ENCODE measurements around the gene TMEM134. TPM values are rescaled to one million over a fixed set of nuclear protein-coding genes. Genes with fewer than 3 reads are reported as not detected.

The TMEM134 gene
- total and polyA plus RNA-seq, 2 of the 4 experiments (the other 2 are of a cell fraction) = 12.5 to 55.0 TPM

- Histone ChIP-seq H3K14ac (replicated peaks; ENCODE audit: low read depth, low read length) (no peak overlapping the region), H2AK9ac (replicated peaks; ENCODE audit: low read depth, low read length, poor library complexity) (peak overlapping the region; percentile 76), H3K4me1 (ENCODE audit: control insufficient read depth, insufficient read depth, low read length) (peaks cover 5% of the 10 kb centered on the region; the same call in 1 of the 2 replicates), H3K4ac (ENCODE audit: low read depth, low read length) (no peak overlapping the region), H3K9me3 (ENCODE audit: control insufficient read depth, insufficient read depth, low read length) (no peaks in the 10 kb centered on the region), H3K79me1 (ENCODE audit: low read depth in 1 of 2, low read length in 2 of 2) (no peaks in the 10 kb centered on the region), H2BK5ac (ENCODE audit: low read depth, low read length, poor library complexity, severe bottlenecking) (no peak overlapping the region), H2BK15ac (ENCODE audit: low read depth, low read length) (no peak overlapping the region), H3K36me3 (ENCODE audit: control insufficient read depth, insufficient read depth, low read length) (no peaks in the 10 kb centered on the region), H2BK120ac (ENCODE audit: low read depth, low read length) (no peak overlapping the region), H3K18ac (ENCODE audit: low read depth, low read length) (no peak overlapping the region), H4K8ac (ENCODE audit: low read depth in 2 of 2, low read length in 2 of 2) (no peak overlapping the region), H4K91ac (ENCODE audit: insufficient read depth, low read depth, low read length) (no peak overlapping the region), H4K5ac (ENCODE audit: low read depth, low read length) (no peak overlapping the region), H3K4me3 (ENCODE audit: insufficient read depth, low read depth, low read length) (no peak overlapping the region), H2AK5ac (ENCODE audit: low read depth, low read length) (no peak overlapping the region), H3K56ac (ENCODE audit: extremely low read depth, insufficient read depth, low read length) (no peak overlapping the region), H3K23ac (ENCODE audit: low read depth, low read length) (no peak overlapping the region), H3K9me1 (ENCODE audit: insufficient read depth, low read length) (no peaks in the 10 kb centered on the region), H3K27ac (ENCODE audit: insufficient read depth, low read length) (no peak overlapping the region), H3K4me2 (ENCODE audit: low read depth, low read length) (no peak overlapping the region), H3K27me3 (ENCODE audit: control insufficient read depth, insufficient read depth, low read length) (peaks cover 6% of the 10 kb centered on the region), H3K9ac (ENCODE audit: low read depth, low read length) (no peak overlapping the region), H4K20me1 (ENCODE audit: insufficient read depth, low read length) (no peaks in the 10 kb centered on the region), H2BK20ac (ENCODE audit: low read depth, low read length) (no peak overlapping the region), H2AFZ (replicated peaks; ENCODE audit: low read length, poor library complexity) (no peak overlapping the region)
- in situ Hi-C loops (cut with MboI; ENCODE audit: low sequenced_read_pairs) (no loop called here), dilution Hi-C loops (cut with HindIII; ENCODE audit: low sequenced_read_pairs, unreplicated experiment) (no loop called here), intact Hi-C loops (cut with micrococcal nuclease) (no loop called here)
- BruUV-seq (replicated peaks) = no TSS peak
- no peak for ATAC-seq (ENCODE audit: low read depth)
- CTCF ChIA-PET = interaction anchor here (0.5 kb wide), 1 partner anchor 60 kb away, joined by 3 read pairs; no protein-coding TSS in a partner anchor
- 80% methylated on average over 10 of the region's 26 CpGs; no CpG with 5 or more reads in 1 of the 2 experiments for WGBS, 2 experiments (ENCODE audit: extremely low coverage in 2 of 2, insufficient read length in 1 of 2)
- POLR2A ChIA-PET (ENCODE audit: unreplicated experiment) = no interaction called here
- DNase-seq = no peak
- TF ChIP-seq CEBPB (IDR thresholded peaks at IDR 0.05; ENCODE audit: low read depth, low read length) (no peak), MAZ (IDR thresholded peaks at IDR 0.05; ENCODE audit: borderline replicate concordance, low read depth, low read length) (no peak), BHLHE40 (IDR thresholded peaks at IDR 0.05; ENCODE audit: low read depth, low read length) (no peak), RCOR1 (IDR thresholded peaks at IDR 0.05; ENCODE audit: insufficient replicate concordance, low read length) (no peak), NFE2L2 (IDR thresholded peaks at IDR 0.05; ENCODE audit: low read depth, low read length) (no peak), FOS (IDR thresholded peaks at IDR 0.05; ENCODE audit: low read depth, low read length) (no peak), RFX5 (IDR thresholded peaks at IDR 0.05; ENCODE audit: low read depth, low read length) (no peak), CTCF (conservative IDR thresholded peaks at IDR 0.05; ENCODE audit: low read depth, low read length) (no peak), MAFK (IDR thresholded peaks at IDR 0.05; ENCODE audit: low read depth, low read length) (no peak), MXI1 (IDR thresholded peaks at IDR 0.05; ENCODE audit: borderline replicate concordance, low read depth, low read length) (no peak), SMC3 (IDR thresholded peaks at IDR 0.05; ENCODE audit: low read depth, low read length) (no peak), POLR2A (IDR thresholded peaks at IDR 0.05; ENCODE audit: low read depth, low read length) (no peak), ELK1 (IDR thresholded peaks at IDR 0.05; ENCODE audit: borderline replicate concordance, low read depth, low read length) (no peak), RAD21 (IDR thresholded peaks at IDR 0.05; ENCODE audit: low read length) (no peak), USF2 (IDR thresholded peaks at IDR 0.05; ENCODE audit: low read depth, low read length) (no peak)
These were observed 50.4 kb downstream of the TMEM134 start for GRCh38 chr11:67418476-67419281.

Measured in IMR-90 (cell line).